ENCODE measurements around the gene ZDHHC18.

GRCh38 chr1:26900001-26900814 is 73.7 kb downstream of the ZDHHC18 start, which contains the start of gene GPATCH3:
- TF ChIP-seq POLR2A (IDR thresholded peaks at IDR 0.05; ENCODE audit: control extremely low read depth in 1 of 2, low read depth in 2 of 2, low read length in 2 of 2) (peak; percentile 89 to 98), CTCF (IDR thresholded peaks at IDR 0.05; ENCODE audit: control extremely low read depth in 1 of 3, insufficient read depth in 1 of 3, low read depth in 1 of 3, low read length in 3 of 3) (no peak), KDM1A (IDR thresholded peaks at IDR 0.05; ENCODE audit: borderline replicate concordance, low read length) (no peak), RFX5 (IDR thresholded peaks at IDR 0.05; ENCODE audit: borderline replicate concordance, low read depth, low read length) (no peak), GABPA (IDR thresholded peaks at IDR 0.05; ENCODE audit: borderline replicate concordance, insufficient read depth, low read length) (no peak), MAX (IDR thresholded peaks at IDR 0.05) (no peak; the same call in 1 of the 2 replicates), TAF1 (IDR thresholded peaks at IDR 0.05; ENCODE audit: low read depth, low read length) (peak; percentile 99), CHD2 (IDR thresholded peaks at IDR 0.05; ENCODE audit: low read length) (peak; percentile 99), BCL11A (IDR thresholded peaks at IDR 0.05; ENCODE audit: low read depth in 2 of 2, low read length in 2 of 2) (no peak), SRF (IDR thresholded peaks at IDR 0.05; ENCODE audit: low read depth, low read length) (no peak)

Measured in H1 (cell line).